Stimulated activated naive CD8-positive, alpha-beta T cell treated with anti-CD3 and anti-CD28 coated beads, Interleukin-15, amount 100 ng/mL, for 72 hours (primary cell): ENCODE measurements around the gene TAGLN2.

Source experiments
- ATAC-seq: fragments of 150-1000 bp; cut with Tn5 transposase; 2 replicates; pipeline ENCODE4 v1.10.0; 2021; ENCODE audit warnings: mild to moderate bottlenecking, moderate library complexity
- DNase-seq, 2 donors: peaks; one replicate each; pipeline ENCODE4 v3.0.0; 2021 to 2022
- H3K27ac Mint-ChIP-seq, 2 donors: one replicate each; pipeline ENCODE4 v1.8.0; 2022; ENCODE audit warnings: mild to moderate bottlenecking in 2 of 2, mixed read lengths in 2 of 2, moderate library complexity in 2 of 2
- H3K27me3 Mint-ChIP-seq: one replicate; pipeline ENCODE4 v1.8.0; 2022; ENCODE audit warnings: mixed read lengths
- H3K4me1 Mint-ChIP-seq: one replicate; pipeline ENCODE4 v1.8.0; 2022; ENCODE audit warnings: mild to moderate bottlenecking, mixed read lengths
- H3K4me3 Mint-ChIP-seq, 2 donors: one replicate each; pipeline ENCODE4 v1.8.0; 2022; ENCODE audit warnings: mild to moderate bottlenecking in 2 of 2, mixed read lengths in 2 of 2, moderate library complexity in 1 of 2
- H3K9me3 Mint-ChIP-seq, 2 donors: one replicate each; pipeline ENCODE4 v1.8.0; 2022; ENCODE audit warnings: mixed read lengths in 2 of 2

The TAGLN2 gene

GRCh38 chr1:159868766-159869165 lies 56.5 kb downstream of the TAGLN2 start:
- H3K4me3 Mint-ChIP-seq = no peak overlapping the region
- H3K4me1 Mint-ChIP-seq = peaks cover 21% of the 10 kb centered on the region
- ATAC-seq (no peak), DNase-seq (no peak)
- H3K27ac Mint-ChIP-seq = no peak overlapping the region
- H3K9me3 Mint-ChIP-seq = no peaks in the 10 kb centered on the region
- peaks cover 39% of the 10 kb centered on the region for H3K27me3 Mint-ChIP-seq
